ENCODE measurements around the gene EIF4B. TPM values are rescaled to one million over a fixed set of nuclear protein-coding genes. Genes with fewer than 3 reads are reported as not detected.

The EIF4B gene
- total RNA-seq, 1 experiment from 2014 or later = 393 TPM

DNA sequence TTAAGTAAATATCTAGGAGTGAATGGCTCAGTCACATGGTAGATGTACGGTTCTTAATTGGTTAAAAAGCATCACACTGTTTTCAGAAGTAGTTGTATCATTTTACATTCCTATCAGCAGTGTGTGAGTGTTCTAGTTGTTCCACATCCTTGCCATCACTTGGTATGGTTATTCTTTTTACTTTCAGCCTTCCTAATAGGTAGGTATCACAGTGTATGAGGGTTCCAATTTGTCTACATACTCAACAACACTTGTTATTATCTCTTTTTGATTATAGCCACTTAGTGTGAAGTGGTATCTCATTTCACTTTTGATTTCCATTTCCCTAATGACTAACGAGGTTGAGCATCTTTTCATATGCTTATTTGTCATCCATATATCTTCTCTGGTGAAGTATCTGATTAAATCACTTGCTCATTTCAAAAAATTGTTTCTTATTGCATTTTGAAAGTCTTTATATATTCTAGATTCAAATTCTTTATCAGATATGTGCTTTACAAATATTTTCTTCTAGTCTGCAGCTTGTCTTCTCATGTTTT lies 76.5 kb downstream of the EIF4B start:
- Histone ChIP-seq H3K36me3 (ENCODE audit: insufficient read depth, low read length, poor library complexity, severe bottlenecking) (no peaks in the 10 kb centered on the region), H3K27me3 (replicated peaks; ENCODE audit: insufficient read depth, low read depth, low read length, poor library complexity) (no peaks in the 10 kb centered on the region), H3K9me3 (ENCODE audit: low read depth, low read length, poor library complexity, severe bottlenecking) (no peaks in the 10 kb centered on the region), H3K27ac (ENCODE audit: low read depth, low read length, poor library complexity, severe bottlenecking) (no peak overlapping the region), H3K4me3 (ENCODE audit: low read depth, low read length, poor library complexity, severe bottlenecking) (no peak overlapping the region), H3K4me1 (ENCODE audit: insufficient read depth, low read length, poor library complexity, severe bottlenecking) (peaks cover 4% of the 10 kb centered on the region)
- no TSS peak for BruUV-seq (replicated peaks)
- intact Hi-C loops (cut with micrococcal nuclease; ENCODE audit: unreplicated experiment) = no loop called here
- TF ChIP-seq, protein P1, sequence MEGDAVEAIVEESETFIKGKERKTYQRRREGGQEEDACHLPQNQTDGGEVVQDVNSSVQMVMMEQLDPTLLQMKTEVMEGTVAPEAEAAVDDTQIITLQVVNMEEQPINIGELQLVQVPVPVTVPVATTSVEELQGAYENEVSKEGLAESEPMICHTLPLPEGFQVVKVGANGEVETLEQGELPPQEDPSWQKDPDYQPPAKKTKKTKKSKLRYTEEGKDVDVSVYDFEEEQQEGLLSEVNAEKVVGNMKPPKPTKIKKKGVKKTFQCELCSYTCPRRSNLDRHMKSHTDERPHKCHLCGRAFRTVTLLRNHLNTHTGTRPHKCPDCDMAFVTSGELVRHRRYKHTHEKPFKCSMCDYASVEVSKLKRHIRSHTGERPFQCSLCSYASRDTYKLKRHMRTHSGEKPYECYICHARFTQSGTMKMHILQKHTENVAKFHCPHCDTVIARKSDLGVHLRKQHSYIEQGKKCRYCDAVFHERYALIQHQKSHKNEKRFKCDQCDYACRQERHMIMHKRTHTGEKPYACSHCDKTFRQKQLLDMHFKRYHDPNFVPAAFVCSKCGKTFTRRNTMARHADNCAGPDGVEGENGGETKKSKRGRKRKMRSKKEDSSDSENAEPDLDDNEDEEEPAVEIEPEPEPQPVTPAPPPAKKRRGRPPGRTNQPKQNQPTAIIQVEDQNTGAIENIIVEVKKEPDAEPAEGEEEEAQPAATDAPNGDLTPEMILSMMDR (conservative IDR thresholded peaks at IDR 0.05; ENCODE audit: low read depth, low read length) = no peak
- TF ChIP-seq EZH2 (IDR thresholded peaks at IDR 0.05; ENCODE audit: borderline replicate concordance, low read depth, low read length, poor library complexity, severe bottlenecking) = no peak
- no peak for DNase-seq (ENCODE audit: low spot score)
- CTCF ChIA-PET = no interaction called here
- POLR2A ChIA-PET (ENCODE audit: low non-redundant PET) = no interaction called here

DNA sequence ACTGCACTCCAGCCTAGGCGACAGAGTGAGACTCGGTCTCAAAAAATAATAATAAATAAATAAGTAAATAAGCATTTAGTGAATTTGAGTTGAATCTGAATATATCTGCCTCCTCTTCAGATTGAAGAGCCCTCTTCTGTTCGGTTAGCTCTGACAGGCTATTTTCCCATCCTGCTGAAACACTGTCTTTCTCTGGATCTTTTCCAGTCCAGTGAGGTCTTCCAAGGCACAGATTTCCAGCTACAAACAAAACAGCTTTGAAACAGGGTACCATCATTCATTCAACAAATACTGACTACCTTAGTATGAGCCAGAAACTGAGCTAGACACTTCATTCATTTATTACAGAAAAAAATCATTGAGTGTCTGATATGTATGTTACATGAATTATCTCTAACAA lies 80.1 kb downstream of the EIF4B start:
- POLR2A ChIA-PET (ENCODE audit: low non-redundant PET) = no interaction called here

DNA sequence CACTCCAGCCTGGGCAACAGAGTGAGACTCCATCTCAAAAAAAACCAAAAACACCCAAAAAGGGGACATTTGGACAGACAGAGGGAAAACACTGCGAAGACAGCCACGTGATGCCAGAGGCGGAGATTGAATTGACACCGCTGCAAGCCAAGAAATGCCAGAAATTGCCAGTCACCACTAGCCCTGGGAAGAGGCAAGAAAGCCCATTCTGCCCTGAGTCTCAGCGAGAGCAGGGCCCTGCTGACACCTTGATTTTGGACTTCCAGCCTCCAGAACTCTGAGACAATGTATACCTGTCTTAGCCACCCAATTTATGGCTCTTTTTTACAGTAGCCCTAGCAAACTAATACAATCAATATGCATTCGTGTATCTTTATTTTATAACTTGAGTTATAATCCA lies 83.8 kb downstream of the EIF4B start:
- DNase-seq (ENCODE audit: low spot score) = no peak
- H3K9me3 ChIP-seq (ENCODE audit: low read depth, low read length, poor library complexity, severe bottlenecking) = no peaks in the 10 kb centered on the region
- H3K4me1 ChIP-seq (ENCODE audit: insufficient read depth, low read length, poor library complexity, severe bottlenecking) = no peaks in the 10 kb centered on the region
- ChIA-PET POLR2A (ENCODE audit: low non-redundant PET) (no interaction called here), CTCF (no interaction called here)
- no peaks in the 10 kb centered on the region for H3K36me3 ChIP-seq (ENCODE audit: insufficient read depth, low read length, poor library complexity, severe bottlenecking)
- no peaks in the 10 kb centered on the region for H3K27me3 ChIP-seq (replicated peaks; ENCODE audit: insufficient read depth, low read depth, low read length, poor library complexity)
- H3K27ac ChIP-seq (ENCODE audit: low read depth, low read length, poor library complexity, severe bottlenecking) = no peak overlapping the region
- no peak overlapping the region for H3K4me3 ChIP-seq (ENCODE audit: low read depth, low read length, poor library complexity, severe bottlenecking)
- intact Hi-C loops (cut with micrococcal nuclease; ENCODE audit: unreplicated experiment) = no loop called here
- BruUV-seq (replicated peaks) = no TSS peak
- TF ChIP-seq, protein P1 (conservative IDR thresholded peaks at IDR 0.05; ENCODE audit: low read depth, low read length) = no peak
- no peak for TF ChIP-seq EZH2 (IDR thresholded peaks at IDR 0.05; ENCODE audit: borderline replicate concordance, low read depth, low read length, poor library complexity, severe bottlenecking)

More for the DNA sequence above, 80.1 kb downstream of the EIF4B start:
- no peaks in the 10 kb centered on the region for H3K9me3 ChIP-seq (ENCODE audit: low read depth, low read length, poor library complexity, severe bottlenecking)
- H3K36me3 ChIP-seq (ENCODE audit: insufficient read depth, low read length, poor library complexity, severe bottlenecking) = no peaks in the 10 kb centered on the region
- no peak overlapping the region for H3K4me3 ChIP-seq (ENCODE audit: low read depth, low read length, poor library complexity, severe bottlenecking)
- no peak overlapping the region for H3K27ac ChIP-seq (ENCODE audit: low read depth, low read length, poor library complexity, severe bottlenecking)
- TF ChIP-seq, protein P1 (conservative IDR thresholded peaks at IDR 0.05; ENCODE audit: low read depth, low read length) = no peak
- TF ChIP-seq EZH2 (IDR thresholded peaks at IDR 0.05; ENCODE audit: borderline replicate concordance, low read depth, low read length, poor library complexity, severe bottlenecking) = no peak
- intact Hi-C loops (cut with micrococcal nuclease; ENCODE audit: unreplicated experiment) = no loop called here
- no peak for DNase-seq (ENCODE audit: low spot score)
- CTCF ChIA-PET = no interaction called here
- no peaks in the 10 kb centered on the region for H3K27me3 ChIP-seq (replicated peaks; ENCODE audit: insufficient read depth, low read depth, low read length, poor library complexity)
- no peaks in the 10 kb centered on the region for H3K4me1 ChIP-seq (ENCODE audit: insufficient read depth, low read length, poor library complexity, severe bottlenecking)
- BruUV-seq (replicated peaks) = no TSS peak

All from A673 (cell line).